ENCODE data around the gene CIRBP.

- TF ChIP-seq GATA2 (CRISPR knock-in tag; IDR thresholded peaks at IDR 0.05) (no peak), CTCF (IDR thresholded peaks at IDR 0.05) (no peak), TAF1 (IDR thresholded peaks at IDR 0.05; ENCODE audit: borderline replicate concordance, low read depth, low read length) (no peak), SMC3 (IDR thresholded peaks at IDR 0.05; ENCODE audit: low read depth, low read length) (no peak)
Observed at GRCh38 chr19:1249990-1250436, 19.1 kb upstream of the CIRBP start.
